Activated naive CD4-positive, alpha-beta T cell treated with anti-CD3 and anti-CD28 coated beads, Interleukin-2, amount 10 ng/mL, durations not matched to agents 7 days and 5 days (primary cell): Measurements from ENCODE around the gene CDH13.

ENCODE experiments used
- CTCF ChIA-PET: fragments of 350-600 bp; sonication (Branson Sonifier 250); formaldehyde crosslinking; loops from one replicate; lab custom pipeline; 2021; ENCODE audit warnings: antibody characterized with exemption; lab: Charles Lee
- DNase-seq: peaks from one replicate; pipeline ENCODE4 v3.0.0-alpha.2; 2020
- H3K27ac Mint-ChIP-seq: one replicate; pipeline ENCODE4 v1.8.0; 2021; ENCODE audit warnings: mild to moderate bottlenecking, moderate library complexity, mixed read lengths
- H3K27me3 Mint-ChIP-seq: one replicate; pipeline ENCODE4 v1.8.0; 2021; ENCODE audit warnings: mild to moderate bottlenecking, mixed read lengths
- H3K36me3 Mint-ChIP-seq: one replicate; pipeline ENCODE4 v1.8.0; 2021; ENCODE audit warnings: mixed read lengths
- H3K4me1 Mint-ChIP-seq: one replicate; pipeline ENCODE4 v1.8.0; 2021; ENCODE audit warnings: mixed read lengths
- H3K4me3 Mint-ChIP-seq: one replicate; pipeline ENCODE4 v1.8.0; 2021; ENCODE audit warnings: mild to moderate bottlenecking, moderate library complexity, mixed read lengths
- H3K9me3 Mint-ChIP-seq: one replicate; pipeline ENCODE4 v1.8.0; 2021; ENCODE audit warnings: mixed read lengths

CDH13 gene

GRCh38 chr16:83329441-83329840 is 702.7 kb downstream of the CDH13 start:
- Mint-ChIP-seq H3K4me1 (no peaks in the 10 kb centered on the region), H3K9me3 (peaks cover 2% of the 10 kb centered on the region), H3K36me3 (no peaks in the 10 kb centered on the region), H3K27me3 (no peaks in the 10 kb centered on the region), H3K4me3 (no peak overlapping the region), H3K27ac (no peak overlapping the region)
- DNase-seq: no peak
- CTCF ChIA-PET: no interaction called here

- Mint-ChIP-seq H3K36me3 (no peaks in the 10 kb centered on the region), H3K4me1 (no peaks in the 10 kb centered on the region), H3K9me3 (no peaks in the 10 kb centered on the region), H3K4me3 (no peak overlapping the region), H3K27me3 (no peaks in the 10 kb centered on the region), H3K27ac (no peak overlapping the region)
- no peak for DNase-seq
- CTCF ChIA-PET: no interaction called here
These were observed 703.5 kb downstream of the CDH13 start for GRCh38 chr16:83330251-83330650.

- no peak for DNase-seq
- Mint-ChIP-seq H3K9me3 (no peaks in the 10 kb centered on the region), H3K4me1 (no peaks in the 10 kb centered on the region), H3K27ac (no peak overlapping the region), H3K4me3 (no peak overlapping the region), H3K36me3 (no peaks in the 10 kb centered on the region), H3K27me3 (no peaks in the 10 kb centered on the region)
- CTCF ChIA-PET: no interaction called here
These were observed 708.3 kb downstream of the CDH13 start for GRCh38 chr16:83335076-83335475.

- Mint-ChIP-seq H3K27me3 (no peaks in the 10 kb centered on the region), H3K4me1 (no peaks in the 10 kb centered on the region), H3K4me3 (no peak overlapping the region), H3K9me3 (no peaks in the 10 kb centered on the region), H3K36me3 (no peaks in the 10 kb centered on the region), H3K27ac (no peak overlapping the region)
- no peak for DNase-seq
- CTCF ChIA-PET: no interaction called here
These were observed 709.8 kb downstream of the CDH13 start for GRCh38 chr16:83336603-83337002.

DNA sequence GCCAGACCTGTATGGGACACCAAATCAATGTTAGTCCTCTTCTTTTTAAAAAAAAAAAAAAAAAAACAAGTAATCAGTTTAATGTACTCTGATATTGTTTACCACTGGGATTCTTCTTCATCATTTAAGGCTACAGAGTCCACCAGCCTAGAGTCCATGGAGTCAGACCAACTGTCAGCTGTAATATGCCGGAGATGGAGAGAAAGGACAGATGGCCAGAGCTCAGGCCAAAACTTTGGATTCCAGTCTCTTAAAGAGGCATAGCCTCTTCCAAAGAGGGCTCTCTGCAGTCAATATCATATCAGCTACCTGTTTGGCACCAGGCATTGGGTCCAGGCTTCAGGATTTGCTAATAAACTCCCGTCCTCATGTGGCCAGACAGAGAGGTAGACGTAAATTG is 711.4 kb downstream of the CDH13 start:
- H3K36me3 Mint-ChIP-seq: no peaks in the 10 kb centered on the region
- DNase-seq: no peak
- CTCF ChIA-PET: no interaction called here
- H3K9me3 Mint-ChIP-seq: no peaks in the 10 kb centered on the region
- H3K27ac Mint-ChIP-seq: no peak overlapping the region
- no peaks in the 10 kb centered on the region for H3K4me1 Mint-ChIP-seq
- H3K27me3 Mint-ChIP-seq: no peaks in the 10 kb centered on the region
- no peak overlapping the region for H3K4me3 Mint-ChIP-seq

- CTCF ChIA-PET: interaction anchor here (0.6 kb wide), 1 partner anchor 1372 kb away, joined by 3 read pairs; no protein-coding TSS in a partner anchor
- no peaks in the 10 kb centered on the region for H3K36me3 Mint-ChIP-seq
- no peaks in the 10 kb centered on the region for H3K9me3 Mint-ChIP-seq
- DNase-seq: no peak
- H3K4me3 Mint-ChIP-seq: no peak overlapping the region
- H3K4me1 Mint-ChIP-seq: no peaks in the 10 kb centered on the region
- H3K27me3 Mint-ChIP-seq: no peaks in the 10 kb centered on the region
- no peak overlapping the region for H3K27ac Mint-ChIP-seq
These were observed 712.2 kb downstream of the CDH13 start for GRCh38 chr16:83338941-83339340.

- Mint-ChIP-seq H3K27me3 (no peaks in the 10 kb centered on the region), H3K9me3 (no peaks in the 10 kb centered on the region), H3K27ac (no peak overlapping the region), H3K36me3 (no peaks in the 10 kb centered on the region), H3K4me3 (no peak overlapping the region), H3K4me1 (no peaks in the 10 kb centered on the region)
- CTCF ChIA-PET: interaction anchor here (1.7 kb wide), 1 partner anchor 13 kb away, joined by 4 read pairs; no protein-coding TSS in a partner anchor
- DNase-seq: no peak
These were observed 717.2 kb downstream of the CDH13 start for GRCh38 chr16:83343935-83344366.

DNA sequence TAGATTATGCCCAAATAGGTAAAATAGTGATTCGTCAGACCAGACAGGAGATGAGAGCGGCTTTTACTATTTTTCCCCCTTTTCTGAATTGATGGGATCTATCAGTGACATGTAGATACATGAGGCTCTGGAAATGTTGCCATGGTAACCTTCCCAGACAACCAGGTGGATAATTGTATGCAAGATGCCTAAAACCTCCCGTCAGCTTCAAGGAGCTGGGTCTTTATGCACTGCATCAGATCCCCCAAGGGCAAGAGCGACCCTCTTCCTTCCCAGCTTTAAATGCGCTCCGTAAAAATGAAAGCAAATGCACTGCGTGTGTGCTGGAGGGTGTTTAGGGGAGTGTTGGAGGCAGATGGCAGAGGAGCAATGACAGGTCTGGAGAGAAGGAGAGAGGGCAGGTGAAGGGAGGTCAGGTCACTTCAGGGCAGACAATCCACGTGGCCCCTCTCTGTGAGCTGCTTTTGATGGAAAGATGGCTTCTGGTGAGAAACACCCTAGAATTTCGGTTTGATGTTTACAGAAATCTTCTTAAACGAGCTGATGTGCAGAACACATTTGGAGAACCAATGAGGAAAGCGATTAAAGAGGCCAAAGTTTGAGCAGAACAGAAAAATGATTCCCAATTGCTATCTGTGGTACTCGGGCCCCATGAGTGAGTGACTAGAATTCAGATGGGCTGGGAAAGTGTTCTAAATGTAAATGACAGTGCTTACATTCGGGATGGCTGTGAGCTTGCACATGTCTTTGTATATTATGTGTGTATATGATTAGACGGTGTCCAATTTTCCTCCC is 719.3 kb downstream of the CDH13 start:
- Mint-ChIP-seq H3K4me3 (no peak overlapping the region), H3K4me1 (no peaks in the 10 kb centered on the region), H3K27ac (no peak overlapping the region), H3K36me3 (no peaks in the 10 kb centered on the region), H3K27me3 (no peaks in the 10 kb centered on the region), H3K9me3 (no peaks in the 10 kb centered on the region)
- CTCF ChIA-PET: interaction anchor here (1.7 kb wide), 1 partner anchor 10 kb away, joined by 4 read pairs; no protein-coding TSS in a partner anchor
- DNase-seq: no peak

GRCh38 chr16:83348991-83349390 is 722.2 kb downstream of the CDH13 start:
- no peak overlapping the region for H3K27ac Mint-ChIP-seq
- H3K36me3 Mint-ChIP-seq: no peaks in the 10 kb centered on the region
- no peak for DNase-seq
- CTCF ChIA-PET: no interaction called here
- no peaks in the 10 kb centered on the region for H3K4me1 Mint-ChIP-seq
- no peaks in the 10 kb centered on the region for H3K27me3 Mint-ChIP-seq
- no peak overlapping the region for H3K4me3 Mint-ChIP-seq
- no peaks in the 10 kb centered on the region for H3K9me3 Mint-ChIP-seq

- H3K36me3 Mint-ChIP-seq: no peaks in the 10 kb centered on the region
- no peak overlapping the region for H3K27ac Mint-ChIP-seq
- no peak for DNase-seq
- CTCF ChIA-PET: no interaction called here
- no peaks in the 10 kb centered on the region for H3K4me1 Mint-ChIP-seq
- H3K4me3 Mint-ChIP-seq: no peak overlapping the region
- H3K27me3 Mint-ChIP-seq: no peaks in the 10 kb centered on the region
- H3K9me3 Mint-ChIP-seq: no peaks in the 10 kb centered on the region
These were observed 723.7 kb downstream of the CDH13 start for GRCh38 chr16:83350481-83350880.

- Mint-ChIP-seq H3K27me3 (no peaks in the 10 kb centered on the region), H3K9me3 (no peaks in the 10 kb centered on the region), H3K4me3 (no peak overlapping the region), H3K27ac (no peak overlapping the region), H3K4me1 (no peaks in the 10 kb centered on the region), H3K36me3 (no peaks in the 10 kb centered on the region)
- CTCF ChIA-PET: no interaction called here
- no peak for DNase-seq
These were observed 725.1 kb downstream of the CDH13 start for GRCh38 chr16:83351846-83352245.

- Mint-ChIP-seq H3K4me3 (no peak overlapping the region), H3K9me3 (no peaks in the 10 kb centered on the region), H3K36me3 (no peaks in the 10 kb centered on the region), H3K4me1 (no peaks in the 10 kb centered on the region), H3K27ac (no peak overlapping the region), H3K27me3 (no peaks in the 10 kb centered on the region)
- no peak for DNase-seq
- CTCF ChIA-PET: no interaction called here
These were observed 726.5 kb downstream of the CDH13 start for GRCh38 chr16:83353241-83353640.

DNA sequence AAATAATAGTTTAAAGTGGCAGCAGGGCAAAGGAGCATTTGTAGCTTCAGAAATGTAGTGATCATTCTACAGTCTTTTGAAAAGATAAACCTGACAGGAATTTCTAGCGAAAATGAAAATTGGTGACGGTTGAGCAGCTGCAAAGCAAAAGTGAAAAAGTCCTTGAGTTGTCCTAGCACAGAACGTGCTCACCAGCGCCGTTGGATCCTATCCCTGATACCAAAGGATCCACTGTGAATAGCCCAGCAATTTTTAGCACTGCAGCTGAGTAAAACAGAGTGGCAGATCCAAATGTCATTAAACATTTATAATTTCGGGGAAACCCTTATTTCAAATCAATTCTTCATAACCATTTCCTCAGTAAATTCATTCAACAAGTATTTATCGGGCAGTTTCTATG is 727.2 kb downstream of the CDH13 start:
- CTCF ChIA-PET: no interaction called here
- H3K4me1 Mint-ChIP-seq: no peaks in the 10 kb centered on the region
- no peak overlapping the region for H3K4me3 Mint-ChIP-seq
- H3K9me3 Mint-ChIP-seq: no peaks in the 10 kb centered on the region
- H3K27me3 Mint-ChIP-seq: no peaks in the 10 kb centered on the region
- H3K27ac Mint-ChIP-seq: no peak overlapping the region
- DNase-seq: no peak
- no peaks in the 10 kb centered on the region for H3K36me3 Mint-ChIP-seq

GRCh38 chr16:83355570-83356218 is 728.9 kb downstream of the CDH13 start:
- no peak for DNase-seq
- H3K4me1 Mint-ChIP-seq: no peaks in the 10 kb centered on the region
- no peaks in the 10 kb centered on the region for H3K36me3 Mint-ChIP-seq
- H3K9me3 Mint-ChIP-seq: no peaks in the 10 kb centered on the region
- no peaks in the 10 kb centered on the region for H3K27me3 Mint-ChIP-seq
- no peak overlapping the region for H3K4me3 Mint-ChIP-seq
- CTCF ChIA-PET: interaction anchor here (1.7 kb wide), 1 partner anchor 11 kb away, joined by 4 read pairs; no protein-coding TSS in a partner anchor
- H3K27ac Mint-ChIP-seq: no peak overlapping the region

DNA sequence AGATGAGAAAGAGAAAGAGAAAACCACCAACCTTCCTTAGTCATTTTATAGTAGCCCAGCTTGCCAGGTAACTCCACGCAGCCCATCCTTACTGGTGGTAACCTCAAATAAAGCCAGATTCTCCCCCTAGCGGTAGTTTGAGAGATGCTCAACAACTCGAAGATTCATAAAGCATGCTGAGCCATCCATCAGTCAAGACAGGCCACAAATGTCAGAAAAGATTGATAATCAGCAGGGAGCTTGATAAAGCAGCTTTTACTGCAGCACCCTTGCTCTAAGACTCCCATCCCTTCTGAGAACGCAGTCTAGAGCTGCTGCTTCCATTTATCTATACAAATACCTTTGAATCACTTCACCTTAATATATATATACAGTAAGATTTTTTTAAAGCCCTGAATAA is 729.5 kb downstream of the CDH13 start:
- no peak for DNase-seq
- Mint-ChIP-seq H3K4me3 (no peak overlapping the region), H3K9me3 (no peaks in the 10 kb centered on the region), H3K4me1 (no peaks in the 10 kb centered on the region), H3K27ac (no peak overlapping the region), H3K36me3 (no peaks in the 10 kb centered on the region), H3K27me3 (no peaks in the 10 kb centered on the region)
- CTCF ChIA-PET: interaction anchor here (1.7 kb wide), 1 partner anchor 11 kb away, joined by 4 read pairs; no protein-coding TSS in a partner anchor
